ACC112 (cell line): ENCODE measurements around the gene FGD4.

Experiments used
- H2AFZ ChIP-seq: fragments of 200-600 bp; sonication (generic); one replicate; pipeline ENCODE4 v1.6.0; 2017; ENCODE audit warnings: antibody characterized with exemption, low read length; ENCODE audit not compliant: unreplicated experiment
- H3K27ac ChIP-seq: fragments of 200-600 bp; sonication (generic); 2 replicates; pipeline ENCODE4 v1.5.1; 2014; ENCODE audit warnings: low read depth, mild to moderate bottlenecking, antibody characterized with exemption, low read length, moderate library complexity
- H3K27me3 ChIP-seq: fragments of 200-600 bp; sonication (generic); 2 replicates; pipeline ENCODE4 v1.6.1; 2014; ENCODE audit warnings: mild to moderate bottlenecking, antibody characterized with exemption, low read length, moderate library complexity, mixed read lengths; ENCODE audit not compliant: insufficient read depth
- H3K36me3 ChIP-seq: fragments of 200-600 bp; sonication (generic); 2 replicates; pipeline ENCODE4 v1.6.1; 2016; ENCODE audit warnings: mild to moderate bottlenecking, antibody characterized with exemption, low read length, moderate library complexity, mixed read lengths; ENCODE audit not compliant: insufficient read depth
- H3K4me1 ChIP-seq: fragments of 200-600 bp; sonication (generic); one replicate; pipeline ENCODE4 v1.6.1; 2016; ENCODE audit warnings: low read length, mixed read lengths; ENCODE audit not compliant: insufficient read depth, unreplicated experiment, control insufficient read depth
- H3K4me3 ChIP-seq: fragments of 200-600 bp; sonication (generic); 2 replicates; pipeline ENCODE4 v1.5.1; 2014; ENCODE audit warnings: mild to moderate bottlenecking, low read depth, low read length
- H3K79me2 ChIP-seq: fragments of 200-600 bp; sonication (generic); one replicate; pipeline ENCODE4 v1.6.0; 2016; ENCODE audit warnings: low read length; ENCODE audit not compliant: control insufficient read depth, unreplicated experiment, insufficient read depth

The FGD4 gene

GRCh38 chr12:32440120-32440865 is 40.9 kb downstream of the FGD4 start:
- peaks cover 42% of the 10 kb centered on the region for H3K4me1 ChIP-seq
- H3K27me3 ChIP-seq = no peaks in the 10 kb centered on the region
- no peak overlapping the region for H2AFZ ChIP-seq
- H3K36me3 ChIP-seq = no peaks in the 10 kb centered on the region
- H3K27ac ChIP-seq = no peak overlapping the region
- no peak overlapping the region for H3K4me3 ChIP-seq
- no peaks in the 10 kb centered on the region for H3K79me2 ChIP-seq

- H3K79me2 ChIP-seq = peaks cover 4% of the 10 kb centered on the region
- H3K27me3 ChIP-seq = no peaks in the 10 kb centered on the region
- no peak overlapping the region for H3K27ac ChIP-seq
- H2AFZ ChIP-seq = no peak overlapping the region
- H3K4me3 ChIP-seq = no peak overlapping the region
- H3K4me1 ChIP-seq = peaks cover 45% of the 10 kb centered on the region
- no peaks in the 10 kb centered on the region for H3K36me3 ChIP-seq
Measured at GRCh38 chr12:32443491-32443890, 44.1 kb downstream of the FGD4 start.

DNA sequence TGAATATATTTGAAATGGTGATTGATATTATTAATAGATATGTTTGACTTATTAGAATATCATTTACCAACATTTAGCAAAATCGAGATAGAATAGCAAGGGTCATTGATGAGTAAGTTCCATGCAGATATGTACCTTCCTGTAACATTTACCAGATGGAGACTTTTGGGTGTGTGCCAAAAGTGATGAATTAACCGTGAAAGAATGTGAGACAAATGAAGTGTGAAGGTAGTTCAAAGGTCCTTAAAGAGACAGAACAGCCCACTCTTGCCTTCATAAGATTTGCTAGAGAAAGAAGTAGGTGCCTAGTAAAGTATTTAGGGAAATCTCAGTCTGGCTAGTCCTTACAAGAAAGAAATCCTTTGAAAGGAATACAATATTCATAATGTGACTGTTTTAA is 45.5 kb downstream of the FGD4 start:
- Histone ChIP-seq H3K79me2 (peaks cover 4% of the 10 kb centered on the region), H3K4me1 (peaks cover 47% of the 10 kb centered on the region), H3K36me3 (no peaks in the 10 kb centered on the region), H3K4me3 (no peak overlapping the region), H3K27me3 (no peaks in the 10 kb centered on the region), H3K27ac (no peak overlapping the region), H2AFZ (no peak overlapping the region)

DNA sequence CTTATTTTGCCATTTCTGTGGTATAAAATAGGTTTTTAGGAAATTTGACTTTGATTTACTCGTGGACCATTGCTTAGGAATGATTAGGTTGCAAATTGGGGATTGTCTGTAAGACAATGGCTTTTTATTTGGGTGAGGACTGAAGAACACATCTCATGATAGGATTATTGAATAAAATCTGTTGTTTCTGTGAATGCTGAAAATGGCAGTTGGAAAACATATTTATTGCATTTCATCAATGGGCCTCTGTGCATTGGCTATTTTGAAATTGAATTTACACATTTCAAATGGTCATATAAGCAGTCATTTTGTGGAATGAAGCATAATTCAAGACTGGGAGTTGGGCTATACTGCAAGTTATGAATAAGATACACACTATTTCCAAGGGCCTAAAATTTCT is 46.0 kb downstream of the FGD4 start:
- Histone ChIP-seq H3K4me3 (no peak overlapping the region), H2AFZ (no peak overlapping the region), H3K4me1 (peaks cover 49% of the 10 kb centered on the region), H3K27me3 (no peaks in the 10 kb centered on the region), H3K27ac (no peak overlapping the region), H3K36me3 (no peaks in the 10 kb centered on the region), H3K79me2 (peaks cover 4% of the 10 kb centered on the region)

- Histone ChIP-seq H3K4me3 (no peak overlapping the region), H2AFZ (no peak overlapping the region), H3K4me1 (peaks cover 57% of the 10 kb centered on the region), H3K36me3 (no peaks in the 10 kb centered on the region), H3K27me3 (no peaks in the 10 kb centered on the region), H3K27ac (no peak overlapping the region), H3K79me2 (peaks cover 4% of the 10 kb centered on the region)
Measured at GRCh38 chr12:32446316-32447119, 47.2 kb downstream of the FGD4 start.

- Histone ChIP-seq H3K36me3 (no peaks in the 10 kb centered on the region), H3K4me1 (peaks cover 58% of the 10 kb centered on the region), H3K79me2 (peaks cover 10% of the 10 kb centered on the region), H3K4me3 (no peak overlapping the region), H2AFZ (no peak overlapping the region), H3K27ac (no peak overlapping the region), H3K27me3 (no peaks in the 10 kb centered on the region)
Measured at GRCh38 chr12:32448586-32448985, 49.2 kb downstream of the FGD4 start.

- H3K36me3 ChIP-seq = no peaks in the 10 kb centered on the region
- peaks cover 10% of the 10 kb centered on the region for H3K79me2 ChIP-seq
- H3K27ac ChIP-seq = no peak overlapping the region
- H3K27me3 ChIP-seq = no peaks in the 10 kb centered on the region
- no peak overlapping the region for H3K4me3 ChIP-seq
- peaks cover 59% of the 10 kb centered on the region for H3K4me1 ChIP-seq
- no peak overlapping the region for H2AFZ ChIP-seq
Measured at GRCh38 chr12:32450363-32450762, 51.0 kb downstream of the FGD4 start.

- H3K4me1 ChIP-seq = peaks cover 56% of the 10 kb centered on the region
- H3K79me2 ChIP-seq = peaks cover 10% of the 10 kb centered on the region
- H3K27me3 ChIP-seq = no peaks in the 10 kb centered on the region
- no peak overlapping the region for H2AFZ ChIP-seq
- no peaks in the 10 kb centered on the region for H3K36me3 ChIP-seq
- H3K27ac ChIP-seq = no peak overlapping the region
- H3K4me3 ChIP-seq = no peak overlapping the region
Measured at GRCh38 chr12:32450768-32451167, 51.4 kb downstream of the FGD4 start.

DNA sequence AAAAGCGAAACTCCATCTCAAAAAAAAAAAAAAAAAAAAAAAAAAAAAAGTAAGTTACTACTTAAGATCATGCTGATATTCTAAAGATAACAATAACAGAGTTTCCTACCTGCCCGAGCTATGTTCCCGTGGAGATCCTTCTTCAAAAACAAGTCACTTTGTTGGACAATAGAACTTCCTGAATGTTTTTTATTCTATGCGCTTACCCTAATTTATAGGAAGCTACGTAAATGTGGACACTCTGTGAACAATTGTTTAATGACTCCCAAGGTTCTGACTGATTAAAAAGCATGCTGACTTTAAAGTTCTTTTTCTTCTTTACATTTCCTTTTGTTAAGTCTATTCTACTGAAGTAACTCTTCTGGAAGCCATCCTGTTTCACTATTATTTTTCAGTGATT is 52.5 kb downstream of the FGD4 start:
- Histone ChIP-seq H3K27me3 (no peaks in the 10 kb centered on the region), H3K27ac (no peak overlapping the region), H3K4me3 (no peak overlapping the region), H3K36me3 (no peaks in the 10 kb centered on the region), H3K4me1 (peaks cover 55% of the 10 kb centered on the region), H2AFZ (no peak overlapping the region), H3K79me2 (peaks cover 11% of the 10 kb centered on the region)

DNA sequence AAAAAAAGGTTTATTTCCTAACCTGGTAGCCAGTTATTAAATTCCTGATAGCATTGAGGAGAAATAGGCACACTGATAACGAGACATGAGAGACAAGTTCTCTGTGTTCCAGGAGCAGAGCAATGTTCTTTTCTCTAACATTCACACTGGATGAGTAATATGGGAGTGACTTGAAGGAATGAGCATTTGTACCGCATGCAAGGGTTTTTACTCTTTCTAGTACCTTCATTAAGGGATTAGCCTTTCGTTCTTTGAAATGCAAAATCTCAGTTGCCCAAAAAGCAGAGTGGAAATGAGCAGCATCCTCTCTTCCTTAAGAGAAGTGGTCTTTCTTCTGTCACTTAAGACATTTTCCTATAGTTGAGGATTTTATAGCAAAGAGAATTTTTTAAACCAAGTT is 54.7 kb downstream of the FGD4 start:
- H2AFZ ChIP-seq = peak overlapping the region; percentile 31
- no peaks in the 10 kb centered on the region for H3K36me3 ChIP-seq
- H3K79me2 ChIP-seq = peaks cover 12% of the 10 kb centered on the region
- H3K4me3 ChIP-seq = peak overlapping the region; percentile 52
- peak overlapping the region; percentile 75 for H3K27ac ChIP-seq
- no peaks in the 10 kb centered on the region for H3K27me3 ChIP-seq
- H3K4me1 ChIP-seq = peaks cover 44% of the 10 kb centered on the region

DNA sequence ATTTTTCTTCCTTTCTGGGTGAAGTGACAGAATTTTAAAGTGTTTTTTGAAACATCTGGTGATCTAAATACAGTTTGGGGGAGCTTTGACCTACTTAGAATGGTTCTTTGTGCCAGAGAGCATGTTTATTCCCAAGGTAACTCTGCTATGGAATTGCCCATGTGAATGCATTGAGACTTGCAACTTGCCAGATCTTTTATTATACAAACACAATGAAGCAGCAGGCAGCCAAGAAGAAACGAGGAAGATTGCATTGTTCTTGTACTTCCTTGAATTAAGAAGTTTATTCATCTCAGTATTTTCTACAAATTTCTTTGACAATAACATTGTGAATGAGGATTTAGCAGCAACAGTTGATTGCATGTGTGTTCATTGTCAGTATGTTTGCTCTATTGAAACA is 55.5 kb downstream of the FGD4 start:
- H3K27ac ChIP-seq = peak overlapping the region; percentile 75
- peaks cover 12% of the 10 kb centered on the region for H3K79me2 ChIP-seq
- no peaks in the 10 kb centered on the region for H3K27me3 ChIP-seq
- no peaks in the 10 kb centered on the region for H3K36me3 ChIP-seq
- peak overlapping the region; percentile 6 for H2AFZ ChIP-seq
- H3K4me3 ChIP-seq = peak overlapping the region; percentile 52
- peaks cover 44% of the 10 kb centered on the region for H3K4me1 ChIP-seq
